HG03108 (cell line): Measurements from ENCODE around the gene PRKAG2.

ENCODE experiments used
- ATAC-seq: cut with Tn5 transposase; IDR thresholded peaks from one replicate; pipeline ENCODE4 v1.9.1; 2021; ENCODE audit warnings: moderate library complexity; ENCODE audit not compliant: unreplicated experiment

PRKAG2 gene

DNA sequence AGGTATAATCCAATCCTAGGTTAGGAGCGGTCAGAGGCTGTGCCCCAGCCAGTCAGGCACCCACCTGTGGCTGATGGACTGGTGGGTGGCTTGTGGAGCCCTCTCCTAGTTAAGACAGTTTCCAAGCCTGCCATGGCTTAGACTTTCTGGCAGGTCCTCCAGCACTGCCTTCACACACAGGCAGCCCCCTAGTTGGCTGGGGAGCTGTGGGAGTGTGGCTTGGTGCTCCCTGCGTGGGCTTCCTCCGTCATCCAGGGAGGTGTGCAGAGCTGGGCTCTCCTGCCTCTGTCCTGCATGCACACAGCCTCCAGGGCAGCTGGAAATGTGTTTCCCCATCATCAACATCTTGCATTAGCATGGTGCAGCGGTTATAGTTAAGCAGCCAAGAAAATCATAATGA, 273.0 kb downstream of the PRKAG2 start:
- no peak for ATAC-seq

GRCh38 chr7:151601521-151602305, 275.2 kb downstream of the PRKAG2 start:
- no peak for ATAC-seq

DNA sequence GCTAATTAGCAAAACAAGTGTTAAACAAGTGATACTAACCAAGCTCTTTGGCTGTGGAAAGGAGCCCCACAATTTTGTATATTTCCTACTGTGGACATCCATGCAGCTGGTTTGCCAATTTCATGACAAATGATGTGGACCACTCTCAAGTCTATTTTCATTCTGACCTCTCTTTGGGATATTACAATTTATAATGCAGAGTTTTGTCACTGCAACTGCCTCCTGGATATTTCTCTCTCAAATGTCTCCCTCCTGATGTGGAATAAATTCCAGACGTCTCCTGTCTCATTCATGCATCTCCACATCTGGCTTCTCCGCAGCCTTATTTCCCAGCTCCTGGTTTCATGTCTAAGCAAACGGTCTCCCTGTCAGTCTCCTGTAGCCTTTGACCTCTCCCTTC, 276.6 kb downstream of the PRKAG2 start:
- ATAC-seq: no peak

- ATAC-seq: no peak
Measured at GRCh38 chr7:151599401-151600227, 277.3 kb downstream of the PRKAG2 start.

GRCh38 chr7:151597541-151598444, 279.1 kb downstream of the PRKAG2 start:
- ATAC-seq: no peak

- ATAC-seq: no peak
Measured at GRCh38 chr7:151595702-151596350, 281.1 kb downstream of the PRKAG2 start.

DNA sequence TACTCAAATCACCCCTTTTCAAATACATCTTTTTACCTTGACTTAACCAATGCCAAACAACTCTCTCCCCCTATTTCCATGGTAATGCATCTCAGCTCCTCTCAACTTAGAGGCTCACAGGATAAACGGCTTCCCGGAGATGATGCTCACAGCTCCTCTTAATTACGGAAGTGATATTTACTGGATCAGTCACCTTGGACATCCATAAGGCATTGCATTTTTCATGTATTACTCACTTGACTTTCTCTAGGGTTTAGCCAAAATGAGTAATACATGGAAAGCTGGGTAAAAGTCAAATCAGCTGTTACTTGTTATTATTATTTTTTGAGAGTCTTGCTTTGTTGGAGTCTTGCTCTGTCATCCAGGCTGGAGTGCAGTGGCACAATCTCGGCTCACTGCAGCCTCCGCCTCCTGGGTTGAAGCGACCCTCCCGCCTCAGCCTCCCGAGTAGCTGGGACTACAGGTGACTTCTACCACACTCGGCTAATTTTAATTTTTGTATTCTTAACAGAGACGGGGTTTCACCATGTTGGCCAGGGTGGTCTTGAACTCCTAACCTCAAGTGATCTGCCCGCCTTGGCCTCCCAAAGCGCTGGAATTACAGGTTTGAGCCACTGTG, 283.9 kb downstream of the PRKAG2 start:
- no peak for ATAC-seq

DNA sequence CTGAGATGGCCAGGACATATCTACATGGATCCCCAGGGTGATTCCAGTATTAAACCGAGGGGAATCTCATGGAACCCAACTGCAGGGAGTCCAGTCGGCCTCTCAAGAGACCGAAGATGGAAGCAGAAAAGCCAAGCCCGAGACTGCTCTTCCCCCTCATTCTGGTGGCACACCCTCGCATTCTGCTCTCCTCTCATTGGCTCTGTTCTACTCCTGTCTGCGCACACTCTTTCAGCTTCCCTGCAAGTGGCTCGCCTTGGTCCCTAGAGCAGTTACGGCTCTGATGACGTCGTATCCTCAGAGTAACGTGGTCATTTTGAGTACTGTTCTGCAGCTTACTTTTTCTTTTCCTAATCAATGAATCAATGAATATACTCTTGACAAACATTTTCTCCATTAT, 284.6 kb downstream of the PRKAG2 start:
- no peak for ATAC-seq

- ATAC-seq: no peak
Measured at GRCh38 chr7:151591866-151592265, 285.0 kb downstream of the PRKAG2 start.

DNA sequence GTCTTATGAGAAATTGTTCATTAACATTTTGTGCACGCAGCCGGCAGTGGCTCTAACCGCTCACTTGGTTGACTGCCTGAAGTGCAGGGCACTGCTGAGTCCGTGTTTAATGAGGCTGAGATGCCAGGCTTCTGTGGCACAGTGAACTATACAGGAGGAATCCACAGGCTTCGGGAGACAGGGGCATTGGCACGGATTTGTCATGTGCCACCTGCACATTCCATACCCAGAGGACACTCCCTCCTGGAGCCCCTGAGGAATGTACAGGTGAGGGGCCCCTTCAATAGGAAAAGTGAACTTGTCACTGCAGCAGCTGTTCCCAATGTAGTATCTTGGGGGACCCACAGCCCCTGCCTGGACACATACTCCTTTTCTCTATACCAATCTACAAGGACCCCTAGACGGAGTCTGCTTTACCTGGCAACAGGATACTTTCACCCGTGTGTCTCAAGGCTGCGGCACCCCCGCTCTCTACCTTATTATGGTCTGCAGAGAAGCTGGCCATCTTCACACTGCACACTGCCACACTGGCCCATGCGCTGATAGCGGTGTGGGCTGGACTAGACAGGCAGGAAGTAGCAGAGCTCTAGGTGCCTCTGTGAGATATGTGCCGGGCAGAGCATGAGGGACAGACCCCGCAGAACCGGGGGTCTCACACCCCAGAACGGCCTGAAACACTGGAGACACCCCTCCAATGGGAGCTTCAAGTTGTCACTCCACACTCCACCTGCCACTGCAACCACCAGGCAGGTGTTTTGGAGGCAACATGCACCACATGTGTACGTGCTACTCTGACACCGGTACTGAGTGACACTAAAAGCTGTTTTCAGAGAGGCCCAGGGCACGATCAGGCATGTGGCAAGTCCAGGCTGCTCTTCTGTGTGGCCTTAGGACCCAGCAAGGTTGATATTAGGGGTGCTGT, 285.8 kb downstream of the PRKAG2 start:
- ATAC-seq: no peak

DNA sequence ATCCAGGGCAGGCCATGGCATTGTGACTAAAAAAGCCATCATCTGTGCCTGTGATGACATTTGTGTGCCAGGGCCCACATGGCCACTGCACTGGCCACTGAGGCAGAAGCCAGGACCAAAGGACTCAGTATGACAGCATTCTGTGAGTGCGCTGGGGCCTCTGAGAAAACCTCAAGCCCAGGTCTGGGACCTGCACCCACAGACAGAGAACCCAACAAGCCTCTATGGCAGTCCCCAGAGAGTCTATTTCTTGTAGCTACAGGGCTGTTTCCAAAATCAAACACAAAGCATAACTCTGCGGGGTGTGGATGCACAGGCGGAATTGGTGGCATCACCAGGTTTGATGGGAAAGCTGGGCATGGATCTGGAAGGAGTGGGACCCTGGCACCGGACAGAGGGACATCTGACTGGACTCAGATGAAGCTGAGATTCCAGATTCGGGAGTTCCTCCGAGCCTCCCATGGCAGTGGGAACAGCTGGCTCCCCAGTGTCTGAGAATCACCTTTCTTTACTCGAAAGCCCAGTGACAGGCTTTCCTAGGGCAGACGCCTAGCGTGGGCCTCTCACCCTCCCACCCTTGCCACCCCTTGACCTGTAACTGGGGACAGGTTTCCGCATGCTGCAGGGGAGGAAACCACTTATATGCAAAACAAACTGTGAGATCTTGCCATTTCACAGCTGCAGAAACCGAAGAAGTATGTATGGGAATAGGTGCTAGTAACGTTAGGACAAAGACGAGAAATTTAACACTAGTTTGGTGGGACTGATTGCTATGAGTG, 286.7 kb downstream of the PRKAG2 start:
- no peak for ATAC-seq

GRCh38 chr7:151588982-151589381, 287.9 kb downstream of the PRKAG2 start:
- no peak for ATAC-seq

DNA sequence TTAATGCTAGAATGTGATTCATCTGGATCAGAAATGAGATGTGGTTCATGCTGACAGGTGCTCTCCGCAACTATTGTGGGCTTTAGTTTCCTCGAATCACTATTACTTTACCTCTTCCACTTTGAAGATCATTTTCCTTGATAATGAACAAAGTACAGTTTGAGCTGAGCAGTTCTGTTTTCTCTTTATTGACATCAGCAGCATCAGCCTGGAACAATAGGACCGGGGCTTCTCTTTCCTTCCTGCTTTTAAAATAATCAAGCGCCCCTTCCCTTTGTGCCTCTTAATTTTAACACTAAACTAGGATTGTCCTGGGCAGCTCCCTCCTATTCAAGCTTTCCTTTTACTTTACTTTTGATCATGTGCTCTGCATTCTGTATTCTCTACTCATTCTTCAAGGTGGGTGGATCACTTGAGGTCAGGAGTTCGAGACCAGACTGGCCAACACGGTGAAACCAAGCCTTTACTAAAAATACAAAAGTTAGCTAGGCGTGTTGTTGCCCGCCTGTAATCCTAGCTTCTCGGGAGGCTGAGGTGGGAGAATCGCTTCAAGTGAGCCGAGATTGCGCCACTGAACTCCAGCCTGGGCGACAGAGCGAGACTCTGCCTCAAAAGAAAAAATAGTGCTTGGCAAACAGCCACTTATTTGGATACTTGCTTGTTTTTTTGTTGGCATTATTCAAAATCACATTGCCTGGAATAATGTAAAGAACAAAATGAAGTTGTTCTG, 290.2 kb downstream of the PRKAG2 start:
- no peak for ATAC-seq

- ATAC-seq: no peak
Measured at GRCh38 chr7:151585744-151586393, 291.0 kb downstream of the PRKAG2 start.

DNA sequence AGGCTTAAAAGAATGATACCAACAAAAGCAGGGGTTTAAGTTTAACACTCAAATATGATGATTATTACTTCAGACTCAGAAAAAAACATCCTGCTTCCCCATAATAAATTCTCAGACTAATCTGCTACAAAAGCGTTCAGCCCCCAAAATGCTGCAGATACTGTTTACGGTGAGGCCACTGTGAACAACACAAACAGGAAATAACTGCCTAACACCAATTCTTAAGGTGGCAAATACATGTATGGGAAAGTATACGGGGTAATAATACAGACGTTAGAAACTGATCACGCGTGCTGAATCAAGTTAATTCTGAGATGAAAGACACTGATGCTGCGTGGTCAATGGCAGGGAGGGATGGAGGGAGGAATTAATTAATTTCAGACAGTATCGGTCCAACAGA, 295.2 kb downstream of the PRKAG2 start:
- no peak for ATAC-seq

GRCh38 chr7:151579644-151580043, 297.3 kb downstream of the PRKAG2 start:
- no peak for ATAC-seq

DNA sequence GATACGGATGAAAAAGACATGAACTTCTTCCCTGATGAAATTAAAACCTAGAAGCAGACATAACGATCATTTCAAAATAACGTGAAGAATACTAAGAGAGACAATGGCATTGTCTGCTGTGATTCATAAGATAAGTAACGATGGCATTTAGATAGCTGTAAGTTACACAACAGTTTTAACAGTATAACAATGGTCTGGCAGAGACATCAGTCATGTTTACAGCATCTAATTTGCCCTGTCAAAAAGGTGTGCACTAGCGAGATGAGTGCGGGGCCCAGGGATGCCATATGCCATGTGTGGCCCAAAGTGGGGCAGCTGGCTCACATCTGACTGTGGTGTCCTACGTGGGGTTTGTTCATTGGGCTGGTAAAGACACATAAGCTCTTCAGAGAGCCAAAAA, 301.5 kb downstream of the PRKAG2 start:
- no peak for ATAC-seq
